Epithelial cell of proximal tubule (primary cell): ENCODE results near the gene WNT3. TPM values are rescaled to one million over a fixed set of nuclear protein-coding genes. Genes with fewer than 3 reads are reported as not detected.
A peak's percentile ranks its signal among the peaks of the same experiment; 100 is the strongest.

Experiments used
- DNase-seq: peaks from one replicate; pipeline ENCODE4 v3.0.0-alpha.2; 2011; ENCODE audit warnings: low read depth
- H3K4me3 ChIP-seq: 2 replicates; pipeline ENCODE4 v1.5.1; 2011; ENCODE audit warnings: low read depth, mild to moderate bottlenecking, low read length
- CTCF ChIP-seq: conservative IDR thresholded peaks from 2 replicates; pipeline ENCODE4 v1.5.1; 2012; ENCODE audit warnings: low read depth, mild to moderate bottlenecking, low read length
- total RNA-seq: library from RNA; depleted of rRNA; stranded (reverse); fragments of >200 nt; gene quantifications from 2 replicates; pipeline ENCODE4 v1.2.3, GENCODE V29; 2015

Gene WNT3
- total RNA-seq, 1 donor from 2014 or later: 1.6 TPM

- TF ChIP-seq CTCF: no peak
- H3K4me3 ChIP-seq: no peak overlapping the region
- peak; percentile 56 for DNase-seq
Observed at GRCh38 chr17:46742565-46743270, 75.8 kb downstream of the WNT3 start.

- TF ChIP-seq CTCF: no peak
- DNase-seq: no peak
- no peak overlapping the region for H3K4me3 ChIP-seq
Observed at GRCh38 chr17:46741122-46741730, 77.3 kb downstream of the WNT3 start.

- no peak overlapping the region for H3K4me3 ChIP-seq
- TF ChIP-seq CTCF: no peak
- DNase-seq: no peak
Observed at GRCh38 chr17:46739982-46740381, 78.5 kb downstream of the WNT3 start.

GRCh38 chr17:46738544-46738943 is 79.9 kb downstream of the WNT3 start:
- DNase-seq: no peak
- TF ChIP-seq CTCF: no peak

GRCh38 chr17:46737326-46737725 is 81.2 kb downstream of the WNT3 start:
- DNase-seq: no peak
- no peak for TF ChIP-seq CTCF
- no peak overlapping the region for H3K4me3 ChIP-seq

More at GRCh38 chr17:46738544-46738943, 79.9 kb downstream of the WNT3 start:
- no peak overlapping the region for H3K4me3 ChIP-seq

- DNase-seq: no peak
Observed at GRCh38 chr17:46736100-46736499, 82.4 kb downstream of the WNT3 start.

More at GRCh38 chr17:46736100-46736499, 82.4 kb downstream of the WNT3 start:
- no peak for TF ChIP-seq CTCF
- H3K4me3 ChIP-seq: no peak overlapping the region
